Measurements from ENCODE around the gene BACH1.

DNA sequence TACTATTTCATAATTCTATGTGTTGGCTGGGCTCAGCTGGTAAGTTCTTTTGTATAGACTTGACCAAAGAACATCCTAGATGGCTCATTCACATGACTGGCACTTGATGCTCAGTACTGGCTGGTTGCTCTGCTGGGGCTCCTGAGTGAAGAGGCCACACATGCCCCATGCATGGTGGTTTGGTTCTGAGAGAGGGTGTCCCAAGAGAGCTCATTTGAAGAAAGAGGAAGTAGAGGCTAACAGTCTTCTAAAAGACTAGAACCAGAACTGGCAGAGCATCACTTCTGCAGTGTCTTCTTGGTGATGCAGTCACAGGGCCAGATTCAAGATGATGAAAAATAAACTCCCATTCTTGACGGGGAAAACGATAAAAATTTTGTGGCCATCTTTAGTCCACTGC lies 5.2 kb upstream of the BACH1 start:
- TF ChIP-seq MAX (IDR thresholded peaks at IDR 0.05) (no peak), RAD21 (IDR thresholded peaks at IDR 0.05; ENCODE audit: low read depth) (no peak), TAF1 (IDR thresholded peaks at IDR 0.05; ENCODE audit: low read depth) (no peak), CREB1 (IDR thresholded peaks at IDR 0.05; ENCODE audit: low read depth) (no peak), EP300 (IDR thresholded peaks at IDR 0.05; ENCODE audit: borderline replicate concordance) (no peak), NFIC (IDR thresholded peaks at IDR 0.05) (no peak), FOXM1 (IDR thresholded peaks at IDR 0.05; ENCODE audit: borderline replicate concordance, low read depth) (no peak), CEBPB (IDR thresholded peaks at IDR 0.05) (no peak), YY1 (IDR thresholded peaks at IDR 0.05; ENCODE audit: low read depth) (no peak), TCF12 (IDR thresholded peaks at IDR 0.05; ENCODE audit: low read depth) (no peak), EGR1 (IDR thresholded peaks at IDR 0.05) (no peak)
- TF ChIP-seq, protein P1, sequence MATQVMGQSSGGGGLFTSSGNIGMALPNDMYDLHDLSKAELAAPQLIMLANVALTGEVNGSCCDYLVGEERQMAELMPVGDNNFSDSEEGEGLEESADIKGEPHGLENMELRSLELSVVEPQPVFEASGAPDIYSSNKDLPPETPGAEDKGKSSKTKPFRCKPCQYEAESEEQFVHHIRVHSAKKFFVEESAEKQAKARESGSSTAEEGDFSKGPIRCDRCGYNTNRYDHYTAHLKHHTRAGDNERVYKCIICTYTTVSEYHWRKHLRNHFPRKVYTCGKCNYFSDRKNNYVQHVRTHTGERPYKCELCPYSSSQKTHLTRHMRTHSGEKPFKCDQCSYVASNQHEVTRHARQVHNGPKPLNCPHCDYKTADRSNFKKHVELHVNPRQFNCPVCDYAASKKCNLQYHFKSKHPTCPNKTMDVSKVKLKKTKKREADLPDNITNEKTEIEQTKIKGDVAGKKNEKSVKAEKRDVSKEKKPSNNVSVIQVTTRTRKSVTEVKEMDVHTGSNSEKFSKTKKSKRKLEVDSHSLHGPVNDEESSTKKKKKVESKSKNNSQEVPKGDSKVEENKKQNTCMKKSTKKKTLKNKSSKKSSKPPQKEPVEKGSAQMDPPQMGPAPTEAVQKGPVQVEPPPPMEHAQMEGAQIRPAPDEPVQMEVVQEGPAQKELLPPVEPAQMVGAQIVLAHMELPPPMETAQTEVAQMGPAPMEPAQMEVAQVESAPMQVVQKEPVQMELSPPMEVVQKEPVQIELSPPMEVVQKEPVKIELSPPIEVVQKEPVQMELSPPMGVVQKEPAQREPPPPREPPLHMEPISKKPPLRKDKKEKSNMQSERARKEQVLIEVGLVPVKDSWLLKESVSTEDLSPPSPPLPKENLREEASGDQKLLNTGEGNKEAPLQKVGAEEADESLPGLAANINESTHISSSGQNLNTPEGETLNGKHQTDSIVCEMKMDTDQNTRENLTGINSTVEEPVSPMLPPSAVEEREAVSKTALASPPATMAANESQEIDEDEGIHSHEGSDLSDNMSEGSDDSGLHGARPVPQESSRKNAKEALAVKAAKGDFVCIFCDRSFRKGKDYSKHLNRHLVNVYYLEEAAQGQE (IDR thresholded peaks at IDR 0.05; ENCODE audit: low read depth): no peak
- TF ChIP-seq, protein P2, sequence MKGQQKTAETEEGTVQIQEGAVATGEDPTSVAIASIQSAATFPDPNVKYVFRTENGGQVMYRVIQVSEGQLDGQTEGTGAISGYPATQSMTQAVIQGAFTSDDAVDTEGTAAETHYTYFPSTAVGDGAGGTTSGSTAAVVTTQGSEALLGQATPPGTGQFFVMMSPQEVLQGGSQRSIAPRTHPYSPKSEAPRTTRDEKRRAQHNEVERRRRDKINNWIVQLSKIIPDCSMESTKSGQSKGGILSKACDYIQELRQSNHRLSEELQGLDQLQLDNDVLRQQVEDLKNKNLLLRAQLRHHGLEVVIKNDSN (IDR thresholded peaks at IDR 0.05): no peak

Data from Ishikawa (cell line).